ENCODE data around the gene SLC9B1. TPM values are rescaled to one million over a fixed set of nuclear protein-coding genes. Genes with fewer than 3 reads are reported as not detected.
A peak's percentile ranks its signal among the peaks of the same experiment; 100 is the strongest.
"Not testable (repeated sequence)": the region's sequence is repeated elsewhere in the genome, so short reads cannot be mapped to it uniquely, and the experiment has no call there.

Gene SLC9B1
- total RNA-seq, 1 donor from 2014 or later: 0.87 TPM

DNA sequence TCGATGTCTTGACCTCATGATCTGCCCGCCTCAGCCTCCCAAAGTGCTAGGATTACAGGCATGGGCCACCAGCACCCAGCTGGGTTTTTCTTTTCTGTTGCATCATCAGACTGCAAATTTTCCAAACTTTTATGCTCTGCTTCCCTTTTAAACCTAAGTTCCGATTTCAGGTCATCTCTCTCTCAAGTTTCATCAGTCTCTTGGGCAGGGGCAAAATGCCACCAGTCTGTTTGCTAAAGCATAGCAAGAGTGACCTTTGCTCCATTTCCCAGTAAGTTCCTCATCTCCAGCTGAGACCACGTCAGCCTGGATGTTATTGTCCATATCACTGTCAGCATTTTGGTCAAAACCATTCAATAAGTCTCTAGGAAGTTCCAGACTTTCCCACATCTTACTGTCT lies 141.2 kb downstream of the SLC9B1 start:
- DNase-seq (ENCODE audit: low spot score): not testable (repeated sequence)

DNA sequence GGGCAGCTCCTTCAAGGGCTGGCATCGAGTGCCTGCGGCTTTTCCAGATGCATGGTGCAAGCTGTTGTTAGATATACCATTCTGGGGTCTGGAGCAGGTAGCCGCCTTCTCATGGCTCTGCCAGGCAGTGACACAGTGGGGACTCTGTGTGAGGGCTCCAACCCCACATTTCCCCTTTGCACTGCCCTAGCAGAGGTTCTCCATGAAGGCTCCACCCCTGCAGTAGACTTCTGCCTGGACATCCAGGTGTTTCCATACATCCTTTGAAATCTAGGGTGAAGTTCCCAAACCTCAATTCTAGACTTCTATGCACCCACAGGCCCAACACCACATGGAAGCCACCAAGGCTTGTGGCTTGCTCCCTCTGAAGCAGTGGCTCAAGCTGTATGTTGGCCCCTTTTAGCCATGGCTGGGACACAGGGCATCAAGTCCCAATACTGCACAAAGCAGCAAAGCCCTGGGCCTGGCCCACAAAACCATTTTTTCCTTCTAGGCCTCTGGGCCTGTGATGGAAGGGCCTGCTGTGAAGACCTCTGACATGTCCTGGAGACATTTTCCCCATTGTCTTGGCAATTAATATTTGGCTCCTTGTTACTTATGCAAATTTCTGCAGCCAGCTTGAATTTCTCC lies 141.9 kb downstream of the SLC9B1 start:
- not testable (repeated sequence) for DNase-seq (ENCODE audit: low spot score)

DNA sequence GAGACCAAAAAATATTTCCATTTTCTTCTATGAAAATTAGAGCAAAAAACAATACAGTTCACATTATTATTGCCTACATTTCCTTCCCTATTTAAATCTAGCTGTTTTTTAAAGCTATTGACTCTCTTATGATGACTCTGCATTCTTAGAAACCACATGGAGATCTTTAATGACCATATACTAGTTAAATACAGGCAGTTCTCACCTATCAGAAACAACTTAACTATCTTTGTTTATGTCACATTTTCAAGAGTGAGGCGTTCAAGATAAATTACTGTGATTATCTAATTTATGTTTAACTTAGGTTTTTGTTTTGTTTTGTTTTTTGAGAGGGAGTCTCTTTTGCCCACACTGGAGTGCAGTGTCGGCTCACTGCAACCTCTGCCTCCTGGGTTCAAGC lies 147.7 kb downstream of the SLC9B1 start:
- DNase-seq (ENCODE audit: low spot score): no peak

- no peak for DNase-seq (ENCODE audit: low spot score)
Measured at GRCh38 chr4:102869569-102870197, 149.8 kb downstream of the SLC9B1 start.

DNA sequence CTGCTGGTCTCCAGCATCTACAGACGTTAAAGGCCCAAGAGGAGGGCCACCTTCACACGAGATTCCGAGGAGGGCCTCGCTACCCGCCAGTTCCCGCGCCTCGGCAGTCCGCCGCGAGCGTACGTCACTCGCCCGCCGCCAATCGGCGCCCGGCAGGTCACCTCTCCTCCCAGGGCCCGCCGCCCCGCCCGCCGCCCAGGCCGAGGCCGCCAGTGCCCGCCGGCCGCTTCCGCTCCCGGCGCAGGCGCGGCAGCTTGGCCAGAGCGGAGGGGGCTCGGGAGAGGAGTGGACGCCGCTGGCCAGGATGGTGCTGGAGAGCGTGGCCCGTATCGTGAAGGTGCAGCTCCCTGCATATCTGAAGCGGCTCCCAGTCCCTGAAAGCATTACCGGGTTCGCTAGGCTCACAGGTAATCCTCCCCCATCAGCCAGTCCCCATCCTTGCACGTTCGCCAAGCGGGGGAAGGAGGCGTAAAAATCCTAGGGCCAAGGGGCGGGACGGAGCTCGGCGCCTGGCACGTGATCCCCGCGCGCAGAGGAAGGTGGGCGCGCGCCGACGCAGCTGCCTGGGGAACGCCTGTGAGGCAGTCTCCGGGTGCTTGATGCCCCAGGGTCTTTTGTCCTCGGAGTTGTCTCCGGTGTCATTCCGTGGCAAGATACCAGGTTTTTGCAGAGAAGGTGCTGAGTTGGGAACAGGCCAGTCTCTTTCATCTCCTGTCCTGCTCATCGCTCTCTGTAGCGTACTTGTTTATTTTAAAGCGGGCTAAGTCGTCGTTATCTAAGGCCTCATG lies 150.5 kb downstream of the SLC9B1 start, which contains the start of gene CISD2:
CISD2 (plus strand) TSS at position 212 of the 788 bp plus-strand sequence; CDS start at position 305, 93 bp downstream.
- DNase-seq (ENCODE audit: low spot score): peak; percentile 98

GRCh38 chr4:102868153-102868780 lies 151.2 kb downstream of the SLC9B1 start:
- DNase-seq (ENCODE audit: low spot score): no peak

- no peak for DNase-seq (ENCODE audit: low spot score)
Measured at GRCh38 chr4:102867278-102868152, 152.0 kb downstream of the SLC9B1 start.

- not testable (repeated sequence) for DNase-seq (ENCODE audit: low spot score)
Measured at GRCh38 chr4:102865327-102865726, 154.2 kb downstream of the SLC9B1 start.

DNA sequence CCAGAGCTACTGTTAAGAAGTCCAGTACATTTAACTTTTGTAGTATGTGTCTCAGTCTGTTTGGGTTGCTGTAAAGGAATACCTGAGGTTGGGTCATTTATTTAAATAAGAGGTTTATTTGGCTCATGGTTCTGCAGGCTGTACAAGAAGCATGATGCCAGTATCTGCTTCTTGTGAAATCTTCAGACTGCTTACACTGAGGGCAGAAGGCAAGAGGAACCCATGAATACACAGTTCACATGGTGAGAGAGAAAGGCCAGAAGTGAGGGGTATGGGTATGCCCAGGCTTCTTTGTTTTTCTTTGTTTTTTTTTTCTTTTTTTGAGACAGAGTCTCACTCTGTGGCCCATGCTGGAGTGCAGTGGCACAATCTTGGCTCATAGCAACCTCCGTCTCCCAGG lies 156.8 kb downstream of the SLC9B1 start:
- DNase-seq (ENCODE audit: low spot score): no peak

- DNase-seq (ENCODE audit: low spot score): no peak
Measured at GRCh38 chr4:102862016-102862415, 157.5 kb downstream of the SLC9B1 start.

DNA sequence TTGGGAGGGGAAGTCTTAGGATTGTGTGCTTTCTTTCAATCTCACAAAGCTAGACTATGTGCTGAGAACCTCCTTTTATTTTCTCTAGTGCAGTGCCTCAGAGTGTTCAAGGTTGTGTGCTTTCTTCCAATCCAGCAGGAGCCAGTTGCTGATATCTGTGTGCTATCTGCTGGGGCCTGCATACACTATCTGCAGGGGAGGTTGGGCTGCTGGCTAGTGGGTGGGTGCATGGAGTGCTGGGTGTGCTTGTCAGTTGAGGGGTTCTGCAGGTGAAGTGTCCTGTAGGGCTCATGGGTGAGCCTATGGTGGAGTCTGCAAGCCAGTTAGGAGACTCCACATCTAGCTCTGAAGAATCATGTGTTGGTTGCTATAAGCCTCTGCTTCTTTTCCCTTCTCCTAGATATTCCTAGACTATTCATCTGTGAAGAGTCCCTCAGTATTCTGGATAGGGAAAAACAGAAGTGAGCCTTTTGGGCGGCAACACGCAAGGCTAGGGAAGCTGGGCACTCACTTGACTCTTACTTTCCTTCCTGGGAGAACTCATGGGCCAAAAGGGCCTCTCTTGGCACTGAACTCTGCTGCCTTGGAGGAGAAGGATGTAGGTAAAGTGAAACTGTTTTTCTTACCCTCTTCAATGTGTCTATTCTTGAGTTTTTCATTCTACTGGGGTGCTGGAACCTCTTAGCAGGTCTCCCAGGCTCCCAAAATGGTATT lies 158.7 kb downstream of the SLC9B1 start:
- no peak for DNase-seq (ENCODE audit: low spot score)

DNA sequence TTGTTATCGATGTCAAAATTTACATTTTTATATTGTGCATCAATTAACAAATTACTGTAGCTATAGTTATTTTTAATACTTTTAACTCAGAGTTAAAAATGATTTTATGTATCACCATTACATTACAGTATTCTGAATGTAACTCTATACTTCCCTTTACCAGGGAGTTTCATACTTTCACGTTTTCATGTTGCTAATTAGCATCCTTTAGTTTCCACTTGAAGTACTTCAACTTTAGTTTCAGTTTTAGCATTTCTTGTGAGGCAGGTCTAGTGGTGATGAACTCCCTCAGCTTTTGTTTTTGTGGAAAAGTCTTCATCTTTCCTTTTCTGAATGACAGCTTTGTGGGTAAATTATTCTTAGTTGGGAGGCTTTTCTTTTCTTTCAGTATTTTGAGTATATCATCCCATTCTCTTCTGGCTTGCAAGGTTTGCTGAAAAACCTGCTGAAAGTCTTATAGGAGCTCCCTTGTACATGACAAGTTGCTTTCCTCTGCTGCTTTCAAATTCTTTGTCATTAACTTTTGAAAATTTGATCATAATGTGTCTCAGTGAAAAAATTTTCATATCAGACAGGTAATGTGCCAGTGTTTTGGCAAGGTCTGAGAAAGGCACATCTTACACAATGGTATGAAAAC lies 160.6 kb downstream of the SLC9B1 start:
- no peak for DNase-seq (ENCODE audit: low spot score)

Other genes with a start within 250 kb of the SLC9B1 start
- gene UBE2D3, start 192.2 kb downstream of the SLC9B1 start, total RNA-seq: 316 TPM
- gene CISD2, start 150.7 kb downstream of the SLC9B1 start, total RNA-seq: 25.7 TPM
- gene SLC9B2, start 57.1 kb upstream of the SLC9B1 start, total RNA-seq: 17.2 TPM
- 31.4 TPM for gene BDH2, start 80.1 kb upstream of the SLC9B1 start, total RNA-seq
- 1.2 TPM for gene CENPE, start 178.6 kb upstream of the SLC9B1 start, total RNA-seq